MM.1S (cell line): ENCODE results near the gene SORBS2.

Experiments used
- DNase-seq: peaks from one replicate; pipeline ENCODE4 v3.0.0-alpha.2; 2015
- H2AFZ ChIP-seq: fragments of 300-600 bp; sonication (generic); 2 replicates; pipeline ENCODE4 v1.6.0; 2016; ENCODE audit warnings: antibody characterized with exemption, low read length
- H3F3A ChIP-seq: fragments of 300-600 bp; sonication (generic); 2 replicates; pipeline ENCODE4 v1.6.1; 2016; ENCODE audit warnings: mild to moderate bottlenecking, antibody characterized with exemption, low read length, moderate library complexity, mixed read lengths; ENCODE audit not compliant: insufficient read depth
- H3K27ac ChIP-seq: fragments of 300-600 bp; sonication (generic); 2 replicates; pipeline ENCODE4 v1.5.1; 2016; ENCODE audit warnings: mild to moderate bottlenecking, low read length
- H3K27me3 ChIP-seq: fragments of 300-600 bp; sonication (generic); replicated peaks from 2 replicates; pipeline ENCODE4 v1.6.0; 2016; ENCODE audit warnings: low read length; ENCODE audit not compliant: insufficient read depth
- H3K36me3 ChIP-seq: fragments of 300-600 bp; sonication (generic); replicated peaks from 2 replicates; pipeline ENCODE4 v1.6.1; 2016; ENCODE audit warnings: mild to moderate bottlenecking, low read length, mixed read lengths; ENCODE audit not compliant: insufficient read depth
- H3K4me1 ChIP-seq: fragments of 300-600 bp; sonication (generic); 2 replicates; pipeline ENCODE4 v1.6.1; 2016; ENCODE audit warnings: low read length, mixed read lengths
- H3K4me2 ChIP-seq: fragments of 300-600 bp; sonication (generic); 2 replicates; pipeline ENCODE4 v1.6.0; 2016; ENCODE audit warnings: low read depth, low read length
- H3K4me3 ChIP-seq: fragments of 300-600 bp; sonication (generic); 2 replicates; pipeline ENCODE4 v1.5.1; 2016; ENCODE audit warnings: low read length, mixed read lengths
- H3K79me2 ChIP-seq: fragments of 300-600 bp; sonication (generic); 2 replicates; pipeline ENCODE4 v1.6.1; 2016; ENCODE audit warnings: mixed run types, low read length, mixed read lengths
- H3K9ac ChIP-seq: fragments of 300-600 bp; sonication (generic); 2 replicates; pipeline ENCODE4 v1.6.1; 2016; ENCODE audit warnings: low read length, mixed read lengths
- H3K9me2 ChIP-seq: fragments of 300-600 bp; sonication (generic); replicated peaks from 2 replicates; pipeline ENCODE4 v1.6.1; 2016; ENCODE audit warnings: mild to moderate bottlenecking, low read length, mixed read lengths; ENCODE audit not compliant: insufficient read depth
- H3K9me3 ChIP-seq: fragments of 300-600 bp; sonication (generic); replicated peaks from 2 replicates; pipeline ENCODE4 v1.6.1; 2016; ENCODE audit warnings: mild to moderate bottlenecking, low read length, mixed read lengths; ENCODE audit not compliant: insufficient read depth
- H4K20me1 ChIP-seq: fragments of 300-600 bp; sonication (generic); 2 replicates; pipeline ENCODE4 v1.6.1; 2016; ENCODE audit warnings: mild to moderate bottlenecking, low read length, moderate library complexity, mixed read lengths; ENCODE audit not compliant: insufficient read depth
- CTCF ChIP-seq: fragments of 300-600 bp; sonication (generic); IDR thresholded peaks from 2 replicates; pipeline ENCODE4 v1.5.1; 2016; ENCODE audit warnings: antibody characterized with exemption, low read length, mixed read lengths
- EZH2 ChIP-seq: fragments of 300-600 bp; sonication (generic); optimal IDR thresholded peaks from 2 replicates; pipeline ENCODE3; 2017; ENCODE audit warnings: low read depth, mild to moderate bottlenecking, antibody characterized with exemption, low read length, mixed read lengths
- EZH2phosphoT487 ChIP-seq: fragments of 300-600 bp; sonication (generic); IDR thresholded peaks from 2 replicates; pipeline ENCODE4 v1.6.1; 2018; ENCODE audit warnings: antibody characterized with exemption, low read length

The SORBS2 gene

DNA sequence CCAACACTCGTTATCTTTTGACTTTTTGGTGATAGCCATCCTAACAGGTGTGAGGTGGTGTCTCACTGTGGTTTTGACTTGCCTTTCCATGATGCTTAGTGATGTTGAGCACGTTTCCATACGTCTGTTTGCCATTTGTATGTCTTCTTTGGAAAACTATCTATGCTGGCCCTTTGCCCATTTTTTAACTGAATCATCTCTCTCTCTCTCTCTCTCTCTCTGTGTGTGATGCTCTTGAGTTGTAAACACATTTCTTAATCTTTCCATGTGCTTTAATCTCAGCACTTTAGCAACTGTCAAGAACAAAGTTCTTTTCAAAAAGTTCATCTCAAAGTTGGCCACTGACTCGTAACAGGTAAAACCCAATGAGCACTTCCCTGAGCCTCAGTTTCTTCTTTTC, 10.5 kb downstream of the SORBS2 start:
- no peaks in the 10 kb centered on the region for H3F3A ChIP-seq
- no peaks in the 10 kb centered on the region for H3K9me3 ChIP-seq
- H3K36me3 ChIP-seq, result no peaks in the 10 kb centered on the region
- H3K4me3 ChIP-seq, result no peak overlapping the region
- H2AFZ ChIP-seq, result no peak overlapping the region
- H3K27me3 ChIP-seq, result no peaks in the 10 kb centered on the region
- H3K27ac ChIP-seq, result no peak overlapping the region
- H3K4me2 ChIP-seq, result no peak overlapping the region
- no peaks in the 10 kb centered on the region for H3K4me1 ChIP-seq
- H3K9ac ChIP-seq, result no peak overlapping the region
- no peaks in the 10 kb centered on the region for H3K79me2 ChIP-seq
- TF ChIP-seq EZH2phosphoT487 (no peak), EZH2 (no peak), CTCF (no peak)
- DNase-seq, result no peak
- no peaks in the 10 kb centered on the region for H4K20me1 ChIP-seq
- no peaks in the 10 kb centered on the region for H3K9me2 ChIP-seq

GRCh38 chr4:185800266-185800945, 11.6 kb downstream of the SORBS2 start:
- DNase-seq, result no peak
- no peaks in the 10 kb centered on the region for H3K9me3 ChIP-seq
- no peaks in the 10 kb centered on the region for H3K4me1 ChIP-seq
- no peaks in the 10 kb centered on the region for H3K36me3 ChIP-seq
- no peak overlapping the region for H3K27ac ChIP-seq
- H3F3A ChIP-seq, result no peaks in the 10 kb centered on the region
- H4K20me1 ChIP-seq, result no peaks in the 10 kb centered on the region
- no peak overlapping the region for H3K4me3 ChIP-seq
- no peak for TF ChIP-seq EZH2
- no peak for TF ChIP-seq EZH2phosphoT487
- TF ChIP-seq CTCF, result no peak
- H2AFZ ChIP-seq, result no peak overlapping the region
- no peak overlapping the region for H3K9ac ChIP-seq
- no peaks in the 10 kb centered on the region for H3K9me2 ChIP-seq
- H3K27me3 ChIP-seq, result no peaks in the 10 kb centered on the region
- H3K79me2 ChIP-seq, result no peaks in the 10 kb centered on the region
- H3K4me2 ChIP-seq, result no peak overlapping the region

GRCh38 chr4:185799442-185799841, 12.6 kb downstream of the SORBS2 start:
- Histone ChIP-seq H3K36me3 (no peaks in the 10 kb centered on the region), H3K9me3 (no peaks in the 10 kb centered on the region), H3K27ac (no peak overlapping the region), H3K79me2 (no peaks in the 10 kb centered on the region), H4K20me1 (no peaks in the 10 kb centered on the region), H3K9me2 (no peaks in the 10 kb centered on the region), H3K4me2 (no peak overlapping the region), H3K4me3 (no peak overlapping the region), H3F3A (no peaks in the 10 kb centered on the region), H3K4me1 (no peaks in the 10 kb centered on the region), H3K9ac (no peak overlapping the region), H2AFZ (no peak overlapping the region), H3K27me3 (no peaks in the 10 kb centered on the region)
- no peak for DNase-seq
- TF ChIP-seq CTCF (no peak), EZH2phosphoT487 (no peak), EZH2 (no peak)
